OCI-LY3 (cell line): Measurements from ENCODE around the gene LAMP1.

Experiments
- H2AFZ ChIP-seq: fragments of 200-600, 300-600 bp; shearing (Covaris generic); 2 replicates; pipeline ENCODE4 v1.6.0; 2014; ENCODE audit warnings: antibody characterized with exemption, low read depth, low read length
- H3K27ac ChIP-seq: fragments of 200-600, 300-600 bp; sonication (generic); 2 replicates; pipeline ENCODE4 v1.5.1; 2014; ENCODE audit warnings: mild to moderate bottlenecking, low read length, moderate library complexity, mixed read lengths
- H3K27me3 ChIP-seq: fragments of 200-600, 300-600 bp; sonication (generic); 2 replicates; pipeline ENCODE4 v1.6.1; 2014; ENCODE audit warnings: low read depth, low read length, mixed read lengths
- H3K36me3 ChIP-seq: fragments of 200-600, 300-600 bp; sonication (generic); replicated peaks from 2 replicates; pipeline ENCODE3; 2014; ENCODE audit warnings: low read depth, low read length, mixed read lengths
- H3K4me1 ChIP-seq: fragments of 300-600, 200-600 bp; sonication (generic); 2 replicates; pipeline ENCODE4 v1.6.1; 2014; ENCODE audit warnings: low read length, mixed read lengths
- H3K4me2 ChIP-seq: fragments of 200-600, 300-600 bp; sonication (generic); 2 replicates; pipeline ENCODE4 v1.6.1; 2014; ENCODE audit warnings: low read length, mixed read lengths
- H3K4me3 ChIP-seq: fragments of 300-600, 200-600 bp; sonication (generic); 2 replicates; pipeline ENCODE4 v1.5.1; 2014; ENCODE audit warnings: antibody characterized with exemption, mild to moderate bottlenecking, low read length, moderate library complexity
- H3K79me2 ChIP-seq: fragments of 300-600, 200-600 bp; shearing (Covaris generic); 2 replicates; pipeline ENCODE4 v1.6.1; 2014; ENCODE audit warnings: mild to moderate bottlenecking, low read length, mixed read lengths
- H3K9ac ChIP-seq: fragments of 300-600, 200-600 bp; shearing (Covaris generic); 2 replicates; pipeline ENCODE4 v1.6.0; 2014; ENCODE audit warnings: mild to moderate bottlenecking, low read length, moderate library complexity
- H3K9me3 ChIP-seq: fragments of 200-600, 300-600 bp; shearing (Covaris generic); 2 replicates; pipeline ENCODE4 v1.6.1; 2014; ENCODE audit warnings: low read length, mixed read lengths; ENCODE audit not compliant: insufficient read depth
- H4K20me1 ChIP-seq: fragments of 200-600, 300-600 bp; sonication (generic); 2 replicates; pipeline ENCODE4 v1.6.1; 2016; ENCODE audit warnings: low read length, mixed read lengths; ENCODE audit not compliant: insufficient read depth
- EZH2phosphoT487 ChIP-seq: fragments of 200-600 bp; shearing (Covaris generic); IDR thresholded peaks from 2 replicates; pipeline ENCODE4 v1.6.1; 2018; ENCODE audit warnings: antibody characterized with exemption, mixed run types, low read depth
- TF ChIP-seq, protein P1 (sequence below): fragments of 200-600, 300-600 bp; sonication (generic); IDR thresholded peaks from 2 replicates; pipeline ENCODE4 v1.5.1; 2014; ENCODE audit warnings: antibody characterized with exemption, low read length, low read depth

LAMP1 gene

DNA sequence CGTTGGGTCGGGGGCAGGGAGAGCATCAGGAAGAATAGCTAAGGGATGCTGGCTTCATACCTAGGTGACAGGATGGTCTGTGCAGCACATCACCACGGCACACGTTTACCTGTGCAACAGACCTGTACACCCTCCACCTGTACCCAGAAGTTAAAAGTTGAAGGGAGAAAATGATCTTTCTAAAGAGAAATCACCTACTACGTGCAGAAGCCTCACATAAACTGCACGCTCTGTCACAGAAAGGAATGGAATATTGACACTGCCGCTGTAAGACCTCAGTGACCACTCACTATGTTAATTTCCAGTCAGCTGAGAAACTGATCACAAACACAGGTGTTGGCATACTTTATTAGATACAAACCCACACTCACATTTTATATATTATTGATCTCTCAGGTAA, 26.8 kb downstream of the LAMP1 start:
- no peak overlapping the region for H2AFZ ChIP-seq
- TF ChIP-seq, protein P1, sequence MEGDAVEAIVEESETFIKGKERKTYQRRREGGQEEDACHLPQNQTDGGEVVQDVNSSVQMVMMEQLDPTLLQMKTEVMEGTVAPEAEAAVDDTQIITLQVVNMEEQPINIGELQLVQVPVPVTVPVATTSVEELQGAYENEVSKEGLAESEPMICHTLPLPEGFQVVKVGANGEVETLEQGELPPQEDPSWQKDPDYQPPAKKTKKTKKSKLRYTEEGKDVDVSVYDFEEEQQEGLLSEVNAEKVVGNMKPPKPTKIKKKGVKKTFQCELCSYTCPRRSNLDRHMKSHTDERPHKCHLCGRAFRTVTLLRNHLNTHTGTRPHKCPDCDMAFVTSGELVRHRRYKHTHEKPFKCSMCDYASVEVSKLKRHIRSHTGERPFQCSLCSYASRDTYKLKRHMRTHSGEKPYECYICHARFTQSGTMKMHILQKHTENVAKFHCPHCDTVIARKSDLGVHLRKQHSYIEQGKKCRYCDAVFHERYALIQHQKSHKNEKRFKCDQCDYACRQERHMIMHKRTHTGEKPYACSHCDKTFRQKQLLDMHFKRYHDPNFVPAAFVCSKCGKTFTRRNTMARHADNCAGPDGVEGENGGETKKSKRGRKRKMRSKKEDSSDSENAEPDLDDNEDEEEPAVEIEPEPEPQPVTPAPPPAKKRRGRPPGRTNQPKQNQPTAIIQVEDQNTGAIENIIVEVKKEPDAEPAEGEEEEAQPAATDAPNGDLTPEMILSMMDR, result no peak
- no peak for TF ChIP-seq EZH2phosphoT487
- H3K4me1 ChIP-seq, result peaks cover 6% of the 10 kb centered on the region
- H3K4me3 ChIP-seq, result no peak overlapping the region
- H3K9me3 ChIP-seq, result no peaks in the 10 kb centered on the region
- peaks cover 33% of the 10 kb centered on the region for H3K36me3 ChIP-seq
- no peak overlapping the region for H3K9ac ChIP-seq
- 0 out of 2 replicates have a peak, but pooled peaks cover 5% of the 10 kb centered on the region for H4K20me1 ChIP-seq
- H3K27me3 ChIP-seq, result no peaks in the 10 kb centered on the region
- H3K79me2 ChIP-seq, result no peaks in the 10 kb centered on the region
- H3K4me2 ChIP-seq, result no peak overlapping the region
- H3K27ac ChIP-seq, result no peak overlapping the region

DNA sequence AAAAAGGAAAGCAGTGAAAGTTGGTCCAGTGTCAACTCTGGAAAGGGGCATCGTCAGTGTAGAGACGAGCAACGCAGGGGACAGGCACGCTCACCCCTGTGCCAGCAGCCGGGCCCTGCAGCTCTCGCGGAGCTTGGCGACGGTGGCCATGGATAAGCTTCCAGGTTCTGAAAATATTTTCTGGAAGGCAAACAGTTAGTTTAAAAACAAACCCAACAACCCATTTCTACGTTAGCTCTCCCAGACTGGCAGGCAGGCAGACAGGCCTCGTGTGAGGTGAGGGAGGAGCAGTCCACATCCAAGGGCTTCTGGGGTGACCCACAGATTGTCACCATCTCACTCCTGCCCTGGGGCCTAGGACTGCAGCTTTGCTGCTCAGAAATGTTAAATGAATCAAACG, 27.4 kb downstream of the LAMP1 start:
- H3K36me3 ChIP-seq, result peaks cover 32% of the 10 kb centered on the region
- no peaks in the 10 kb centered on the region for H3K79me2 ChIP-seq
- H3K4me2 ChIP-seq, result no peak overlapping the region
- H3K27me3 ChIP-seq, result no peaks in the 10 kb centered on the region
- H4K20me1 ChIP-seq, result 0 out of 2 replicates have a peak, but pooled peaks cover 4% of the 10 kb centered on the region
- H3K4me1 ChIP-seq, result peaks cover 6% of the 10 kb centered on the region
- H3K4me3 ChIP-seq, result no peak overlapping the region
- H3K9ac ChIP-seq, result no peak overlapping the region
- H3K9me3 ChIP-seq, result no peaks in the 10 kb centered on the region
- TF ChIP-seq EZH2phosphoT487, result no peak
- TF ChIP-seq, protein P1, result no peak
- no peak overlapping the region for H3K27ac ChIP-seq
- no peak overlapping the region for H2AFZ ChIP-seq

DNA sequence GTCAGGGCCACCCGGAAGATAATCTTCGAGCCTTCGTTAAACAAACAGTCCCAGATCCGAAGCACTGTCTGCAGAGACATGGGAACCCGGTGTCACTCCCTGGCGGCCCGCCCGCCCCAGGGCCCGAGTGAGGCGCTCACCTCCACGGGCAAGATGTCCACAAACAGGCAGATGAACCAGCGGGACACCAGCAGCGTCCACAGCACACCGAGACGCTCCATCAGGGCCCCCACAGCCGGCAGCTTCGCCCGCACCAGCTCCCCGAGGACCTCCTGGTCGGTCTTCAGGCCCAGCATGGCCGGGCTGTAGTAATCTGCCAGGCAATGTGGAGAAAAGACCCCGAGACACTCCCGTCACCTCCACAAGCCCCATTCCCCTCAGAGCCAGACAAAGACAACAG, 28.7 kb downstream of the LAMP1 start:
- no peak overlapping the region for H2AFZ ChIP-seq
- H3K4me2 ChIP-seq, result no peak overlapping the region
- no peak overlapping the region for H3K27ac ChIP-seq
- peaks cover 19% of the 10 kb centered on the region for H3K36me3 ChIP-seq
- TF ChIP-seq, protein P1, result no peak
- no peak for TF ChIP-seq EZH2phosphoT487
- no peak overlapping the region for H3K4me3 ChIP-seq
- no peaks in the 10 kb centered on the region for H3K4me1 ChIP-seq
- H3K9me3 ChIP-seq, result no peaks in the 10 kb centered on the region
- H3K9ac ChIP-seq, result no peak overlapping the region
- no peaks in the 10 kb centered on the region for H4K20me1 ChIP-seq
- no peaks in the 10 kb centered on the region for H3K79me2 ChIP-seq
- H3K27me3 ChIP-seq, result no peaks in the 10 kb centered on the region

DNA sequence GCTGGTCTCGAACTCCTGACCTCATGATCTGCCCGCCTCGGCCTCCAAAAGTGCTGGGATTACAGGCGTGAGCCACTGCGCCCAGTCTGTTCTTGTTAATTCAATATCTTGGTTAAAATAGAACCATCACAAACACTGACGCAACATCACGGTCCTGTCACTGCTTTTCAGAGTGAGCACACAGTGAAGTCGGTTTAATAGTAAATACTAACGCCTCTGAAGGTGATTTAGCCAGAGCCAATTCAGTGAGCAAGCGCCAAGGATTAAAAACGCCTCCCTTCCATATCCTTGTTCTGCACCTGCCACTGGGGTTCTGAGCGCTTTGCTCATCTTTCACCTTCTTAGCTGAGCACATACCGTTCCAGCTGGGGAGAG, 30.3 kb downstream of the LAMP1 start:
- peaks cover 7% of the 10 kb centered on the region for H3K36me3 ChIP-seq
- H3K4me3 ChIP-seq, result no peak overlapping the region
- no peaks in the 10 kb centered on the region for H3K27me3 ChIP-seq
- no peaks in the 10 kb centered on the region for H3K9me3 ChIP-seq
- no peaks in the 10 kb centered on the region for H3K4me1 ChIP-seq
- H4K20me1 ChIP-seq, result no peaks in the 10 kb centered on the region
- H3K27ac ChIP-seq, result no peak overlapping the region
- no peak overlapping the region for H3K4me2 ChIP-seq
- H2AFZ ChIP-seq, result no peak overlapping the region
- H3K79me2 ChIP-seq, result no peaks in the 10 kb centered on the region
- no peak for TF ChIP-seq EZH2phosphoT487
- TF ChIP-seq, protein P1, result no peak
- no peak overlapping the region for H3K9ac ChIP-seq
